Measurements from ENCODE around the gene PITHD1.
"Not testable (repeated sequence)": the region's sequence is repeated elsewhere in the genome, so short reads cannot be mapped to it uniquely, and the experiment has no call there.

PITHD1 gene

DNA sequence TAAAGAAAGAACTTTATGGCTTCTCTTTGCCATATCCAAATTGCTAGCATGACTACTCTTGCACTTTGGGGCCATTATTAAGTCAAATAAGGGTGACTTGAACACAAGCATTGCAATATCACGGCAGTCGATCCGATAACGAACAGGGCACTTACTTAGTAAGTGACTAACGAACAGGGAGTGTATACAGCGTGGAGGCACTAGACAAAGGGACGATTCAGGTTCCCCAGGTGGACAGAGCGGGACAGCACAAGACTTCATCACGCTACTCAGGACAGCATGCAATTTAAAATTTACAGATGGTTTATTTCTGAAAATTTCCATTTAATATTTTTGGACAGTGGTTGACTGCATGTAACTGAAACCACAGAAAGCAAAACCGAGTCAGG, 5.4 kb upstream of the PITHD1 start:
- POLR2A ChIA-PET, result no interaction called here

GRCh38 chr1:23774174-23774880, 3.9 kb upstream of the PITHD1 start:
- TF ChIP-seq CTCF (IDR thresholded peaks at IDR 0.05; ENCODE audit: control extremely low read depth, extremely low read depth, low read depth, missing control alignments), result no peak
- ChIA-PET POLR2A (interaction anchor here (0.6 kb wide), 4 partner anchors 35 to 1617 kb away, joined by 3 to 6 read pairs (median 6); no protein-coding TSS in a partner anchor), CTCF (interaction anchor here (1.0 to 7.9 kb wide), 7 partner anchors 20 to 142 kb away, joined by 3 to 67 read pairs (median 4); partner anchors contain the start of gene CNR2)
- DNase-seq (ENCODE audit: extremely low spot score), result no peak

More for the DNA sequence above, 5.4 kb upstream of the PITHD1 start:
- no peak for DNase-seq (ENCODE audit: extremely low spot score)
- TF ChIP-seq CTCF (IDR thresholded peaks at IDR 0.05; ENCODE audit: control extremely low read depth, extremely low read depth, low read depth, missing control alignments), result no peak
- CTCF ChIA-PET, result interaction anchor here (2.0 to 7.9 kb wide), 2 partner anchors 18 to 144 kb away, joined by 5 to 67 read pairs; no protein-coding TSS in a partner anchor

- CTCF ChIA-PET, result interaction anchor here (1.0 to 7.9 kb wide), 8 partner anchors 9 to 615 kb away, joined by 3 to 67 read pairs (median 4); partner anchors contain the start of gene CNR2
- no peak for DNase-seq (ENCODE audit: extremely low spot score)
- no peak for TF ChIP-seq CTCF (IDR thresholded peaks at IDR 0.05; ENCODE audit: control extremely low read depth, extremely low read depth, low read depth, missing control alignments)
- POLR2A ChIA-PET, result interaction anchor here (0.7 kb wide), 1 partner anchor 228 kb away, joined by 3 read pairs; no protein-coding TSS in a partner anchor
Measured at GRCh38 chr1:23776217-23776616, 2.0 kb upstream of the PITHD1 start.

DNA sequence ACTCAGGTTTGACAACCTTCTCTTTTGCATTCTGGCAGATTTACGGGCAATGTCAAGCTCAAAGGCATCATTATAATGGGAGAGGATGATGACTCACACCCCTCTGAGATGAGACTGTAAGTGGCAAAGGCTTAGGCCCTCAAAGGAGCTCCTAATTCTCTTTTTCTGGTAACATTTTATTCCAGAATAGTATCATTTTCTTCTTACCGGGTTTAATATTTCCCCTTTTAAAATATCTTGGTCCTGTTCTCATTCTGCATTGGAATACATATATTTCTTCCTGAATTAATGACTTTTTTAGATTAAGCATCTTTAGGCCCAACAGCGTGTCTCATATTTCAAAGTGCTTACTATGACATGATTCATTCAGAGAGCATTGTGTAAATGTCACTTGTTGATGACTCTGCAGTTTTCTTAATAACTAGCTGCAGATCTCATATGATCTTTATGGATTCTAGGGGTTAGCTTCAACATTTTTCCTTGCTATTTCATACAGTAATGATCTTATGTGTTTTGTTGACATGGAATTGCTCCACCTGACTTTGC, 1.7 kb downstream of the PITHD1 start:
- CTCF ChIA-PET, result interaction anchor here (1.0 to 7.9 kb wide), 7 partner anchors 9 to 143 kb away, joined by 3 to 67 read pairs (median 6); partner anchors contain the start of gene LYPLA2
- no peak for TF ChIP-seq CTCF (IDR thresholded peaks at IDR 0.05; ENCODE audit: control extremely low read depth, extremely low read depth, low read depth, missing control alignments)
- no peak for DNase-seq (ENCODE audit: extremely low spot score)
- POLR2A ChIA-PET, result interaction anchor here (0.5 to 1.1 kb wide), 2 partner anchors 14 to 20 kb away, joined by 3 read pairs; partner anchors contain the start of gene GALE

- POLR2A ChIA-PET; DNase-seq (ENCODE audit: extremely low spot score): not testable (repeated sequence)
- CTCF ChIA-PET, result interaction anchor here (1.9 to 7.1 kb wide), 3 partner anchors 11 to 27 kb away, joined by 6 to 38 read pairs (median 9); partner anchors contain the start of gene GALE
Measured at GRCh38 chr1:23783141-23783540, 4.9 kb downstream of the PITHD1 start.

DNA sequence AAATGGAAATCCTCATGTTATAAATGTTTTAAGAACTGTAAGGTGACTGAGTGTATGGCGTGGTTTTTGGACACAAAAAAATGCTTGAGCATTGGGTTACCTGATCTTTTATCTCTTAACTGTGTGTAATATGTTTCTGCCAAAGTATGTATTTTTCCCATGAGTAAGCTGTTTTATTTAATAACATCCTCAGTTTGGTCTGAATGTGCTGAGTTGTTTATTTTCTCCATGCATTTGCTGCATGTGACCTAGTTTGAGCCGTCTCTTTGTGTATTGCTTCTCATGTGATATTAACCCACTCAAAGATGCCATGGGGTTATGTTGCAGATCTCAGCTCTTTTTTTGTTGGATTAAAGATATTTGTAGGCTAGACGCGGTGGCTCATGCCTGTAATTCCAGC, 6.6 kb downstream of the PITHD1 start:
- DNase-seq (ENCODE audit: extremely low spot score), result no peak
- ChIA-PET CTCF (interaction anchor here (1.9 to 7.1 kb wide), 3 partner anchors 13 to 26 kb away, joined by 6 to 38 read pairs (median 9); partner anchors contain the start of gene GALE), POLR2A (no interaction called here)
- TF ChIP-seq CTCF (IDR thresholded peaks at IDR 0.05; ENCODE audit: control extremely low read depth, extremely low read depth, low read depth, missing control alignments), result no peak
